Tibial artery (tissue), 4 donors: Measurements from ENCODE around the gene ST8SIA2.

ENCODE experiments used
- DNase-seq, 2 donors: peaks; one replicate each; pipeline ENCODE4 v3.0.0-alpha.2; 2019
- H3K27ac ChIP-seq, 2 donors: fragments of 200-600 bp; sonication (generic) in 1 of 2; 1 replicate in 1 of 2; 2 replicates in 1 of 2; pipeline ENCODE4 v1.5.1; 2018 to 2019; ENCODE audit warnings: mild to moderate bottlenecking in 1 of 2
- H3K27me3 ChIP-seq, 2 donors: fragments of 200-600 bp; sonication (generic) in 1 of 2; one replicate each; pipeline versions ENCODE4 v1.5.1 to v1.6.0; 2016 to 2019
- H3K36me3 ChIP-seq, 3 donors: fragments of 200-600 bp; sonication (generic) in 2 of 3; one replicate each; pipeline ENCODE4 v1.5.1; 2016 to 2019; ENCODE audit warnings: mild to moderate bottlenecking in 2 of 3
- H3K4me1 ChIP-seq, 4 donors: fragments of 200-600 bp; sonication (generic) in 2 of 4; 1 replicate in 3 of 4; 2 replicates in 1 of 4; pipeline ENCODE4 v1.5.1; 2016 to 2019
- H3K4me3 ChIP-seq, 2 donors: fragments of 200-600 bp; sonication (generic) in 1 of 2; 1 replicate in 1 of 2; 2 replicates in 1 of 2; pipeline ENCODE4 v1.5.1; 2018 to 2019; ENCODE audit warnings: mild to moderate bottlenecking in 2 of 2
- H3K9me3 ChIP-seq, 3 donors: fragments of 200-600 bp; sonication (generic) in 1 of 3; one replicate each; pipeline ENCODE4 v1.5.1; 2016 to 2019
- CTCF ChIP-seq, 2 experiments: fragments of 200-600 bp in 1 of 2; fragments of 450-650 bp in 1 of 2; IDR thresholded peaks; one replicate each; pipeline ENCODE4 v1.5.1; 2017 to 2019; ENCODE audit warnings: antibody characterized with exemption in 2 of 2, mild to moderate bottlenecking in 1 of 2, moderate library complexity in 1 of 2
- intact Hi-C: fragments of 100-400 bp; cut with DNase I; formaldehyde crosslinking; loops from one replicate; pipeline ENCODE4 v1.15.0; 2023; ENCODE audit warnings: low total_unique reads

The ST8SIA2 gene

GRCh38 chr15:92443381-92443780, 49.7 kb downstream of the ST8SIA2 start:
- Histone ChIP-seq H3K27ac (no peak overlapping the region), H3K4me1 (no peaks in the 10 kb centered on the region), H3K9me3 (no peaks in the 10 kb centered on the region), H3K27me3 (peaks cover 0 to 4% of the 10 kb centered on the region in 2 donors), H3K4me3 (no peak overlapping the region), H3K36me3 (no peaks in the 10 kb centered on the region)
- no peak for DNase-seq
- no peak for TF ChIP-seq CTCF (IDR thresholded peaks at IDR 0.05)
- intact Hi-C loops, result no loop called here

GRCh38 chr15:92444631-92445030, 51.0 kb downstream of the ST8SIA2 start:
- no peak for DNase-seq
- TF ChIP-seq CTCF (IDR thresholded peaks at IDR 0.05), result no peak

GRCh38 chr15:92448370-92448769, 54.7 kb downstream of the ST8SIA2 start:
- no peak for TF ChIP-seq CTCF (IDR thresholded peaks at IDR 0.05)
- H3K27ac ChIP-seq, result no peak overlapping the region
- peaks cover 0 to 7% of the 10 kb centered on the region in 2 donors for H3K27me3 ChIP-seq
- no peak overlapping the region for H3K4me3 ChIP-seq
- H3K36me3 ChIP-seq, result no peaks in the 10 kb centered on the region
- DNase-seq, result no peak
- H3K9me3 ChIP-seq, result no peaks in the 10 kb centered on the region
- H3K4me1 ChIP-seq, result no peaks in the 10 kb centered on the region
- intact Hi-C loops, result no loop called here

More at GRCh38 chr15:92444631-92445030, 51.0 kb downstream of the ST8SIA2 start:
- Histone ChIP-seq H3K27me3 (peaks cover 0 to 4% of the 10 kb centered on the region in 2 donors), H3K27ac (no peak overlapping the region), H3K36me3 (no peaks in the 10 kb centered on the region), H3K9me3 (no peaks in the 10 kb centered on the region), H3K4me1 (no peaks in the 10 kb centered on the region), H3K4me3 (no peak overlapping the region)
- intact Hi-C loops, result no loop called here

- no peak for TF ChIP-seq CTCF (IDR thresholded peaks at IDR 0.05)
- H3K9me3 ChIP-seq, result no peaks in the 10 kb centered on the region
- intact Hi-C loops, result no loop called here
- no peaks in the 10 kb centered on the region for H3K36me3 ChIP-seq
- no peak for DNase-seq
- no peak overlapping the region for H3K27ac ChIP-seq
- H3K4me3 ChIP-seq, result no peak overlapping the region
- no peaks in the 10 kb centered on the region for H3K4me1 ChIP-seq
- peaks cover 0 to 7% of the 10 kb centered on the region in 2 donors for H3K27me3 ChIP-seq
These were observed 55.8 kb downstream of the ST8SIA2 start for GRCh38 chr15:92449476-92449875.

- H3K27me3 ChIP-seq, result peaks cover 0 to 10% of the 10 kb centered on the region in 2 donors
- H3K9me3 ChIP-seq, result no peaks in the 10 kb centered on the region
- no peak overlapping the region for H3K4me3 ChIP-seq
- no peak for TF ChIP-seq CTCF (IDR thresholded peaks at IDR 0.05)
- H3K27ac ChIP-seq, result no peak overlapping the region
- H3K36me3 ChIP-seq, result no peaks in the 10 kb centered on the region
- no peaks in the 10 kb centered on the region for H3K4me1 ChIP-seq
- intact Hi-C loops, result no loop called here
- no peak for DNase-seq
These were observed 57.6 kb downstream of the ST8SIA2 start for GRCh38 chr15:92451225-92451825.

GRCh38 chr15:92452143-92452542, 58.5 kb downstream of the ST8SIA2 start:
- no peaks in the 10 kb centered on the region for H3K4me1 ChIP-seq
- DNase-seq, result no peak
- H3K9me3 ChIP-seq, result no peaks in the 10 kb centered on the region
- no peak overlapping the region for H3K4me3 ChIP-seq
- intact Hi-C loops, result no loop called here
- H3K36me3 ChIP-seq, result no peaks in the 10 kb centered on the region
- H3K27ac ChIP-seq, result no peak overlapping the region
- TF ChIP-seq CTCF (IDR thresholded peaks at IDR 0.05), result no peak
- peaks cover 0 to 10% of the 10 kb centered on the region in 2 donors for H3K27me3 ChIP-seq
